ENCODE measurements around the gene EQTN. TPM values are rescaled to one million over a fixed set of nuclear protein-coding genes. Genes with fewer than 3 reads are reported as not detected.

Gene EQTN
- total RNA-seq, 4 donors from 2014 or later: 2.7 TPM; not detected in 3

DNA sequence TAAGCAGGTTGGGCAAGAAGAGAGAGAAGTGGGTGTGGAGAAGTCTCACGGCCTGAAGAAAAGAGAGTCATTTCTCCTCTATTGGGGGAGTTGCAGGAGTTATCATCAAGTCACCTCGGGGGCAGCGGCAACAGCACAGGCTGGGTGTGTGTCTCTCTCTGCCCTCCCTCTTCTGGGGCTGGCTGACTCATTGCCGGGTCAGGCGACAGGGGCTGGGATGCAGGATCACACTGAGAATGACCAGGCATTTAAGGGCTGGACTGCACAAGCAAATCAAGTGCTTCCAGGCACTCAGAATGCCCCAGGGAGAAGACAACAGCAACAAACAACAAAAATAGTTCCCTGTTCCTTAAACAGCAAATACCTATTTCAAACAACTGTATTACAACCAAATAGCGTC is 6.3 kb upstream of the EQTN start:
- no peak overlapping the region for H3K4me3 ChIP-seq
- 27 to 37% methylated on average over 5 to 6 of the region's 6 CpGs for WGBS, 2 donors
- DNase-seq (ENCODE audit: low spot score in 2 of 2): no peak
- TF ChIP-seq EP300 (IDR thresholded peaks at IDR 0.05): no peak
- no peak for TF ChIP-seq POLR2A (IDR thresholded peaks at IDR 0.05)
- TF ChIP-seq, protein P1, sequence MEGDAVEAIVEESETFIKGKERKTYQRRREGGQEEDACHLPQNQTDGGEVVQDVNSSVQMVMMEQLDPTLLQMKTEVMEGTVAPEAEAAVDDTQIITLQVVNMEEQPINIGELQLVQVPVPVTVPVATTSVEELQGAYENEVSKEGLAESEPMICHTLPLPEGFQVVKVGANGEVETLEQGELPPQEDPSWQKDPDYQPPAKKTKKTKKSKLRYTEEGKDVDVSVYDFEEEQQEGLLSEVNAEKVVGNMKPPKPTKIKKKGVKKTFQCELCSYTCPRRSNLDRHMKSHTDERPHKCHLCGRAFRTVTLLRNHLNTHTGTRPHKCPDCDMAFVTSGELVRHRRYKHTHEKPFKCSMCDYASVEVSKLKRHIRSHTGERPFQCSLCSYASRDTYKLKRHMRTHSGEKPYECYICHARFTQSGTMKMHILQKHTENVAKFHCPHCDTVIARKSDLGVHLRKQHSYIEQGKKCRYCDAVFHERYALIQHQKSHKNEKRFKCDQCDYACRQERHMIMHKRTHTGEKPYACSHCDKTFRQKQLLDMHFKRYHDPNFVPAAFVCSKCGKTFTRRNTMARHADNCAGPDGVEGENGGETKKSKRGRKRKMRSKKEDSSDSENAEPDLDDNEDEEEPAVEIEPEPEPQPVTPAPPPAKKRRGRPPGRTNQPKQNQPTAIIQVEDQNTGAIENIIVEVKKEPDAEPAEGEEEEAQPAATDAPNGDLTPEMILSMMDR (IDR thresholded peaks at IDR 0.05): no peak
- H3K27ac ChIP-seq: no peak overlapping the region
- no peaks in the 10 kb centered on the region for H3K27me3 ChIP-seq
- H3K9me3 ChIP-seq: peaks cover 0 to 3% (median 0%) of the 10 kb centered on the region in 4 donors
- no peaks in the 10 kb centered on the region for H3K36me3 ChIP-seq
- no peaks in the 10 kb centered on the region for H3K4me1 ChIP-seq

DNA sequence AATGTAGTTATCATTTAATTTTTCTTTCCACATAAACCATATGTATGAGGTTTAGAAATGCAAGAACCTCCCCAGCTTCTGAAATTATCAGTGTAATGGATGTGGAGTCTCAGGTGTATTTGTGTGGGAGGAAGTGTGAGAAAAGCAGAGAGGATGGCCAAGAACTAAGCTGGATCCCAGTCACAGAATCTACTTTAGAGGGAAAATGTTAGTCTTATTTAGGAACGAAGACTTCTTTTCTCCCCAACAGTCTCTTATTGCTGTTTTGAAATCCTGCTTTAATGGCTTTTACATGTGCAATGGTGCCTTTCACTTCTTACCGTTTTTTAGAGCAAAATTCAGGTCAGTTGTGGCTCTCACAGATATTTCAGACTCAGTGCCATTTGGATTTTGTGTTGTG is 3.0 kb downstream of the EQTN start:
- H3K27ac ChIP-seq: no peak overlapping the region
- H3K36me3 ChIP-seq: no peaks in the 10 kb centered on the region
- 59 to 62% methylated on average over 2 of the region's 2 CpGs for WGBS, 2 donors
- no peak overlapping the region for H3K4me3 ChIP-seq
- TF ChIP-seq EP300 (IDR thresholded peaks at IDR 0.05) (no peak), POLR2A (IDR thresholded peaks at IDR 0.05) (no peak)
- TF ChIP-seq, protein P1 (IDR thresholded peaks at IDR 0.05): no peak
- no peak for DNase-seq (ENCODE audit: low spot score in 2 of 2)
- no peaks in the 10 kb centered on the region for H3K9me3 ChIP-seq
- H3K27me3 ChIP-seq: no peaks in the 10 kb centered on the region
- H3K4me1 ChIP-seq: no peaks in the 10 kb centered on the region

DNA sequence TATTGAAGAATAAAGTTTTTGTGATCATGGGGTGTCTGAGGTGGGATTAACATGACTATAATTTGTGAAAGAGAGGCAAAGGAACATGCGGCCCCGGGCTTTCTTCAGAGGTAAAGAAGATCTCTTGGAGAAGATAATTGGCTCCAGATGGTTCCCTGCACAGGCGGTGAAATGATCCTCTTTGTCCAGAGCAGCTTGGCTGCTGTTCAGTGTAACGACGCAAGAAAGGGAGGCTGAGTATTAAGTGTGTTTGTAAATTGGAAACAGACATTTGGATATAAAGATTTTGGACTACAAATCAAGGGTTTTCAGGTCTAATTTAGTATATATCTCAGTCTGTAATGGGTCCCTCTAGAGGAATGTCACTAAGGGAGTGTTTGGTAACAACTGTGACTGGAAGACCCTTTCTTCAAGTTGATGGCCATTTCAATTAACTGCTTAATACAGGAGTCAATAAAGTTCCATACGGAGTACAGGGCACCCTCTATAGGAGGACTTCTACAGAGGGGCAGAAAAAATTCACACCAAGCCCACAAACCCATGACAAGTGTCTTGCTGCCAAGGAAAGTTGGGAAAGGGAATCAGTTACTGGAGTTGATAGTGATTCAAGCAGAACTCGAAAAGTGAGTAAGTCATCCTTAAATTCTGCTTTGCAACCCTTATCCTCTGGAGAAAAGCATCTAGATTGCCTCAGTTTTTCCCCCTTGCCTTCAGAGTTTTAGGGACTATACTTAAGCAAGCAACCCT is 4.1 kb downstream of the EQTN start:
- H3K4me1 ChIP-seq: no peaks in the 10 kb centered on the region
- H3K27me3 ChIP-seq: no peaks in the 10 kb centered on the region
- 52 to 53% methylated on average over 7 of the region's 7 CpGs for WGBS, 2 donors
- no peaks in the 10 kb centered on the region for H3K9me3 ChIP-seq
- TF ChIP-seq, protein P1 (IDR thresholded peaks at IDR 0.05): no peak
- TF ChIP-seq EP300 (IDR thresholded peaks at IDR 0.05): peak in 1 of 2 donors; percentile 29
- H3K36me3 ChIP-seq: no peaks in the 10 kb centered on the region
- no peak overlapping the region for H3K4me3 ChIP-seq
- H3K27ac ChIP-seq: peak overlapping the region in 1 of 4 donors; percentile 35
- DNase-seq (ENCODE audit: low spot score in 2 of 2): peak; percentile 15 to 55

DNA sequence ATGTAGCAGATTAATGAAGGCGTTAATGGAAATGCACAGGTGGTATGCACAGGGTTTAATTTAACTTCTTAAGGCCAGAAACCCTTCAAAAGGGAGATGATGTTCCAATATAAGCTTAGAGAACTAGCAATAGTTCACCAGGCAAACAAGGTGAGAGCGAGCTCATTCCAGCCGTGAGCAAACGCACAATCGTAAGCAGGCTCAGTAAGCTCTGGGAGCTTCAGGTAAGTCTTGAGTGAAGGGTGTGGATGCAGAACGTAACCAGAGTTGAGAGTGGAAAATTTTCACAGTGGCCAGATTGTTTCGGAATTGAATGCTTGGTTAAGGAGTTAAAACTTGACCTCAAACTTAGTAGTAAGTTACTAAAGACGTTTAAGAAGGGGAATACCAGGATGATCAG is 5.7 kb downstream of the EQTN start:
- H3K27ac ChIP-seq: no peak overlapping the region
- 85 to 93% methylated on average over 8 of the region's 8 CpGs for WGBS, 2 donors
- TF ChIP-seq EP300 (IDR thresholded peaks at IDR 0.05): no peak
- TF ChIP-seq POLR2A (IDR thresholded peaks at IDR 0.05): no peak
- TF ChIP-seq, protein P1 (IDR thresholded peaks at IDR 0.05): no peak

DNA sequence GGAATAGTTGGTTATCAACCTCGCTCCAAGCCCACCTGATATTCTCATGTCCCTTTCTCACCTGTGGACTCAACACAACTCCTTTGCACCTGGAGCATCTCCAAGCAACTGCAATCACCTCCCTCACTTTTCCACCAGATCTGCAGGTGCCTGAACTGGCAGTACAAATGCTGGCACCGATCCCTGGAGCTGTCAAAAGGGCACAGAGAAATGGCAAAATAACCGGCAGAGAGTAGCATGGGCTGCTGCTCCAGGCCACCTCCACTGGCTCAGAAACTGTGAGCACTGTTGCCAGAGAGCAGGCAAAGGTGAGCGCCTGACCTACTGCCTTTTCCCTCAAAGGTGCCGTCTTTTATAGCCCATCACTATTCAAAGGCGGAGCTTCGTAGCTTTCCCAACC is 14.7 kb downstream of the EQTN start:
- 78 to 91% methylated on average over 7 of the region's 7 CpGs for WGBS, 2 donors
- Histone ChIP-seq H3K27me3 (no peaks in the 10 kb centered on the region), H3K4me1 (no peaks in the 10 kb centered on the region), H3K36me3 (no peaks in the 10 kb centered on the region), H3K4me3 (no peak overlapping the region), H3K27ac (no peak overlapping the region), H3K9me3 (no peaks in the 10 kb centered on the region)
- no peak for DNase-seq (ENCODE audit: low spot score in 2 of 2)
- TF ChIP-seq POLR2A (IDR thresholded peaks at IDR 0.05): no peak
- TF ChIP-seq, protein P1 (IDR thresholded peaks at IDR 0.05): no peak
- TF ChIP-seq EP300 (IDR thresholded peaks at IDR 0.05): no peak

More for the DNA sequence above, 5.7 kb downstream of the EQTN start:
- Histone ChIP-seq H3K36me3 (no peaks in the 10 kb centered on the region), H3K4me3 (no peak overlapping the region), H3K4me1 (no peaks in the 10 kb centered on the region), H3K9me3 (no peaks in the 10 kb centered on the region), H3K27me3 (no peaks in the 10 kb centered on the region)
- DNase-seq (ENCODE audit: low spot score in 2 of 2): no peak

Data from tibial nerve (tissue), 4 donors.